ENCODE results near the gene RAD51B. TPM values are rescaled to one million over a fixed set of nuclear protein-coding genes. Genes with fewer than 3 reads are reported as not detected.

The RAD51B gene
- total and polyA plus RNA-seq, 9 of the 15 experiments (the other 6 are each of a cell fraction or from before 2014, with no cell fraction given): 8.5 to 17.3 (median 11.3) TPM

DNA sequence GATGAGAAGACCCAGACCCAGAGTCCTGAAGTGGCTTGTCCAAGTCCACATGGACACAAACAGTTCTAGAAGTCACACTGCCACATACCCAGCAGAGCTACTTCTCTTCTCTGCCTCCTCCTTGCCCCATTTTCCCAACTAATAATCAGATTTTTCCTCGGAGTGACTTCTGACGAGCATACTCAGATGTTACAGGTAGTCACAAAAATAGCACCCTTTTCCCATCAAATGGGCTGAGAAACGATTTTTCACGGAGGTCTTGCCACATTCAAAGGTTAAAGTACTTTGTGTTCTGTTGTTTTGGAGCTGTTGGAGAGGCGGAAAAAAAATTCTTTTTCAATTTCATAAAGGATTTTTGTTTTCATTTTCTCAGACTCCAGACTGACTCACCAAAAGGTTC lies 740.4 kb downstream of the RAD51B start (continued):
- no peak for TF ChIP-seq XRCC4 (IDR thresholded peaks at IDR 0.05; ENCODE audit: extremely low read depth, insufficient read depth, insufficient read length)
- TF ChIP-seq ZKSCAN3 (CRISPR knock-in tag; IDR thresholded peaks at IDR 0.05): no peak
- TF ChIP-seq CBFA2T3 (IDR thresholded peaks at IDR 0.05): no peak
- TF ChIP-seq, protein P1, sequence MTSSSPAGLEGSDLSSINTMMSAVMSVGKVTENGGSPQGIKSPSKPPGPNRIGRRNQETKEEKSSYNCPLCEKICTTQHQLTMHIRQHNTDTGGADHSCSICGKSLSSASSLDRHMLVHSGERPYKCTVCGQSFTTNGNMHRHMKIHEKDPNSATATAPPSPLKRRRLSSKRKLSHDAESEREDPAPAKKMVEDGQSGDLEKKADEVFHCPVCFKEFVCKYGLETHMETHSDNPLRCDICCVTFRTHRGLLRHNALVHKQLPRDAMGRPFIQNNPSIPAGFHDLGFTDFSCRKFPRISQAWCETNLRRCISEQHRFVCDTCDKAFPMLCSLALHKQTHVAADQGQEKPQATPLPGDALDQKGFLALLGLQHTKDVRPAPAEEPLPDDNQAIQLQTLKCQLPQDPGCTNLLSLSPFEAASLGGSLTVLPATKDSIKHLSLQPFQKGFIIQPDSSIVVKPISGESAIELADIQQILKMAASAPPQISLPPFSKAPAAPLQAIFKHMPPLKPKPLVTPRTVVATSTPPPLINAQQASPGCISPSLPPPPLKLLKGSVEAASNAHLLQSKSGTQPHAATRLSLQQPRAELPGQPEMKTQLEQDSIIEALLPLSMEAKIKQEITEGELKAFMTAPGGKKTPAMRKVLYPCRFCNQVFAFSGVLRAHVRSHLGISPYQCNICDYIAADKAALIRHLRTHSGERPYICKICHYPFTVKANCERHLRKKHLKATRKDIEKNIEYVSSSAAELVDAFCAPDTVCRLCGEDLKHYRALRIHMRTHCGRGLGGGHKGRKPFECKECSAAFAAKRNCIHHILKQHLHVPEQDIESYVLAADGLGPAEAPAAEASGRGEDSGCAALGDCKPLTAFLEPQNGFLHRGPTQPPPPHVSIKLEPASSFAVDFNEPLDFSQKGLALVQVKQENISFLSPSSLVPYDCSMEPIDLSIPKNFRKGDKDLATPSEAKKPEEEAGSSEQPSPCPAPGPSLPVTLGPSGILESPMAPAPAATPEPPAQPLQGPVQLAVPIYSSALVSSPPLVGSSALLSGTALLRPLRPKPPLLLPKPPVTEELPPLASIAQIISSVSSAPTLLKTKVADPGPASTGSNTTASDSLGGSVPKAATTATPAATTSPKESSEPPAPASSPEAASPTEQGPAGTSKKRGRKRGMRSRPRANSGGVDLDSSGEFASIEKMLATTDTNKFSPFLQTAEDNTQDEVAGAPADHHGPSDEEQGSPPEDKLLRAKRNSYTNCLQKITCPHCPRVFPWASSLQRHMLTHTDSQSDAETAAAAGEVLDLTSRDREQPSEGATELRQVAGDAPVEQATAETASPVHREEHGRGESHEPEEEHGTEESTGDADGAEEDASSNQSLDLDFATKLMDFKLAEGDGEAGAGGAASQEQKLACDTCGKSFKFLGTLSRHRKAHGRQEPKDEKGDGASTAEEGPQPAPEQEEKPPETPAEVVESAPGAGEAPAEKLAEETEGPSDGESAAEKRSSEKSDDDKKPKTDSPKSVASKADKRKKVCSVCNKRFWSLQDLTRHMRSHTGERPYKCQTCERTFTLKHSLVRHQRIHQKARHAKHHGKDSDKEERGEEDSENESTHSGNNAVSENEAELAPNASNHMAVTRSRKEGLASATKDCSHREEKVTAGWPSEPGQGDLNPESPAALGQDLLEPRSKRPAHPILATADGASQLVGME (CRISPR knock-in tag; IDR thresholded peaks at IDR 0.05): no peak
- TF ChIP-seq ZNF311 (CRISPR knock-in tag; IDR thresholded peaks at IDR 0.05): no peak

DNA sequence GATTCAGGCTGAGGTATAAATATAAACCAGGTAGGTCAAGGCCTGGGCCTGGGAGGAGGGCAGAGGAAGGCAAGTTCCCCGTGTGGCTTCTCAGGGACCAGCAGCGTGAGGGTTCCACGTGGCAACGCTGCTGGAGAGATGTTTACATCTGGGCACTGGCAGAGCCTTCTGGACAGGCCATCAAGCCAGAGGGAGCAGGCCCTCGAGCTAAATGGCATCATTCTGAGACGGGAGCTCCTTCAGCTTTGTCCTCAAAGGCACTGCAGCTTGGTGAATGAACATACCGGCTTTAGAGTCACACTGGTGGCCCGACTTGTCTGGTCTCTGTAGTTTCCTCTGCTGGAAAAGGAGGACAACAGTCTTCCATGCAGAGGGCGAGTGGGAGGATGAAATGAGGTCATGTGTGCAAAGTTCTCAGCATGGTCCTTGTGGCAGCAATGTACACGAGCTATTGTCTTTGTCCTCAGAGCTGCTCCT lies 742.0 kb downstream of the RAD51B start:
- no TSS peak for BruUV-seq (replicated peaks)
- Histone ChIP-seq H3K9ac (ENCODE audit: insufficient read depth in 1 of 2, low read depth in 2 of 2, low read length in 2 of 2) (no peak overlapping the region), H3K4me2 (ENCODE audit: insufficient read depth, low read length) (no peak overlapping the region), H4K20me1 (replicated peaks; ENCODE audit: control insufficient read depth, insufficient read depth, low read length) (no peaks in the 10 kb centered on the region), H3K36me3 (ENCODE audit: control insufficient read depth, insufficient read depth, low read length) (no peaks in the 10 kb centered on the region), H2AFZ (ENCODE audit: low read depth, low read length) (no peak overlapping the region), H3K9me1 (ENCODE audit: control insufficient read depth, insufficient read depth, low read length) (no peaks in the 10 kb centered on the region), H3K4me1 (replicated peaks in 1 of 2; ENCODE audit: control insufficient read depth in 2 of 2, insufficient read depth in 2 of 2, low read length in 2 of 2) (no peaks in the 10 kb centered on the region; a peak in 3 of 5 replicates), H3K27ac (ENCODE audit: extremely low read depth, low read depth, low read length) (no peak overlapping the region), H3K9me3 (replicated peaks; ENCODE audit: control insufficient read depth, insufficient read depth, low read depth, low read length) (no peaks in the 10 kb centered on the region), H3K27me3 (ENCODE audit: control insufficient read depth in 2 of 2, insufficient read depth in 2 of 2, low read length in 2 of 2) (peaks cover 0 to 4% of the 10 kb centered on the region in 2 experiments; a peak in 2 of 5 replicates), H3K4me3 (no peak overlapping the region), H3K79me2 (ENCODE audit: control insufficient read depth, insufficient read depth, low read length) (no peaks in the 10 kb centered on the region)
- ATAC-seq (no peak), DNase-seq (ENCODE audit: extremely low read depth in 1 of 4, low spot score in 3 of 4) (no peak), FAIRE-seq (no peak)
- in situ Hi-C loops (cut with MboI) (no loop called here), intact Hi-C loops (cut with micrococcal nuclease) (no loop called here)
- POLR2A ChIA-PET: no interaction called here
- CTCF ChIA-PET (ENCODE audit: low intra/inter-chr PET ratio): no interaction called here
- WGBS (ENCODE audit: insufficient coverage, low coverage, missing lambda C conversion rate): 14% methylated on average over 10 of the region's 10 CpGs
- TF ChIP-seq POLR2A (conservative IDR thresholded peaks at IDR 0.05) (no peak), NFATC3 (IDR thresholded peaks at IDR 0.05) (no peak), HIVEP1 (CRISPR knock-in tag; IDR thresholded peaks at IDR 0.05) (no peak), ZBED1 (IDR thresholded peaks at IDR 0.05) (no peak), BDP1 (IDR thresholded peaks at IDR 0.05; ENCODE audit: insufficient read depth, insufficient read length) (no peak), HSF4 (CRISPR knock-in tag; IDR thresholded peaks at IDR 0.05; ENCODE audit: borderline replicate concordance) (no peak), CC2D1A (IDR thresholded peaks at IDR 0.05) (no peak), PYGO2 (tag; IDR thresholded peaks at IDR 0.05) (no peak), NCOA2 (IDR thresholded peaks at IDR 0.05; ENCODE audit: partially characterized antibody in 2 of 2) (no peak)

Measured in K562 (cell line).